NCI-H2227 treated with DMSO at 0.1 percent for 48 hours (cell line): Measurements from ENCODE around the gene TNRC6A.
A peak's percentile ranks its signal among the peaks of the same experiment; 100 is the strongest.
"Not testable (repeated sequence)": the region's sequence is repeated elsewhere in the genome, so short reads cannot be mapped to it uniquely, and the experiment has no call there.

Source experiments
- DNase-seq: peaks from one replicate; lab custom pipeline; 2025; lab: John Stamatoyannopoulos, UW

The TNRC6A gene

DNA sequence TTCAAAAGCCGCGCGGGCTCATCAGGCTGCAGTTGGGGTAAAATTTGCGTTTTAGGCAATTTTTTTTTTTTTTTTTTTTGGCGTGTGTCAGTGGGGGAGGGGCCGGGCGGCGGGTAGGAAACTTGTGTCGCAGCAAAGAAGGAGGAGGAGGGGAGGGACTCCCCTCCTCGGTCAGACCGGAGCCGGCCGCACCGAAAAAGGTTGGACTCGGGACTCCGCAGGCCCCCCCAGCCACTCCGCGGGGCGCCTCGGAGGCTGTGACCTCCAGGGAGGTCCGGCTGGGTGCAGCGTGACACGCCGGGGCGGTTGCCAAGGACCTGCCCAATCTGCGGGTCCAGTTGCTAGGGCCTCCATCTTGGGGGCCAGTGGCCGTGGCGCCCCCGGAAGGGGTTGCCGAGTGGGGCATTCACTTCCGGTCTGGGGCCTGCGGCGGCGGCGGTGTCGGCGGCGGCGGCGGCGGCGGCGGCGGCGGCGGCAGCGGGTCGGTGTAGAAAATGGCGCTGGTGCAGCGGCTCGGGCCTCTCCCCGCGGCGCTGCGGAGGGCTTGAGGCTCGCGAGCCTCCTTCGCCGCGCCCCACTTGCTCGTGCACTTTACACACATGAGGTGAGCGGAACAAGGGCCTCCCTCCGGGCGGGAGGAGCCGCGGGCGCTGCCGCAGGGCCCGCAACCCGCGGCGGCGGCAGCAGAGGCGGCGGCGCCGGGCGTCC lies at the start of gene TNRC6A:
Gene TNRC6A (plus strand): TSS at position 409 of the 708 bp plus-strand sequence. CDS start 191 bp downstream, at position 600.
- peak; percentile 93 for DNase-seq

DNA sequence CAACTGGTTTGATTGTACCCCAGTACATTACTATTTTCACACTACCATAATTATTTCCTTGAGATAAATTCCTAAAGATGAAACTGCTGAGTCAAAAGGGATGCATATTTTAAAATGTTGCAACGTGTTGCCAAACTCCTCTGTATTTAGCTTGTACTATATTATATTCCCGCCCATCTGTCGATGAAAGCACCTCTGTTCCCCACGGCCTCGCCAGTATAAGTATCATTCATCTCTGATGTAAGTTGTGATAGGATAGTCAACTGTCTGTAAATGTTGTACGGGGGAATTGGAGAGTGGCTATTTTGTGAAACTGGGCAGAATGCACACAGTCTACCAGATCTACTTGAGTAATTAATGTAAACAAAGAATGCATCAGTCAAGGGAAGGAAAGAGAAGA lies 47.7 kb upstream of the TNRC6A start:
- DNase-seq: no peak

DNA sequence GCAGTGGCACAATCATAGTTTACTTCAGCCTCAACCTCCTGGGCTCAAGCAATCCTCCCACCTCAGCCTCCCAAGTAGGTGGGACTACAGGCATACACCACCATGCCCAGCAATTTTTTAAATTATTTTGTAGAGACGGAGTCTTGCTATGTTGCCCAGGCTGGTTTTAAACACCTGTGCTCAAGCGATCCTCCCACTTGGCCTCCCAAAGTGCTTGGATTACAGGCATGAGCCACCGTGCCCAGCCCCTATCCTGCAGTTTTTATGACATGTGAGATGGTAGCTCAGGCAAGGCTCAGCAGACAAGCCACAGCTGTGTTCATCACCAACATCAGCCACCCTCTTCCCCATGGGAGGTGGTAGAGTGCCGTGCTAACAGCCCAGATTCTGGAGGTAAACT lies 46.2 kb upstream of the TNRC6A start:
- DNase-seq: no peak

DNA sequence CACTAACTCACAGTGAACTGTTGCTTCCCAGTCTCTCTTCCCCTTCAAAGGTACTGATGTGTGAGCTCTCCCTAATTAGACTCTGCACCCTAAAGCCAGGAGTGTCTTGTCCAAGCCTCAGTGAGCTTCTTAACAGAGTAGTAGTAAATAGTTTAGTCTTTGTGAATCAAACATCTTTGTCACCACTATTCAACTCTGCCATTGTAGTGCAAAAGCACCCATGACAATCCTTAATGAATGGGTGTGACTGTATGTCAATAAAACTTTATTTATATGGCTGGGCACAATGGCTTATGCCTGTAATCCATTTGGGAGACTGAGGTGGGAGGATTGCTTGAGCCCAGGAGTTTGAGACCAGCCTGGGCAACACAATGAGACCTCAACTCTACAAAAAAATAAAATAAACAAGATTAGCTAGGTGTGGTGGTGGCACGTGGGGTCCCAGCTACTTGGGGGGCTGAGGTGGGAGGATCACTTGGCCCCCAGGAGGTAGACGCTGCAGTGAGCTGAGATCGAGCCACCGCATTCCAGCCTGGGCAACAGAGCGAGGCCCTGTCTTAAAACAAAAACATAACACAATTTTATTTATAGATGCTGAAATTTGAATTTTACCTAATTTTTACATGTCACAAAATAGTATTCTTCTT lies 45.5 kb upstream of the TNRC6A start:
- DNase-seq: no peak

DNA sequence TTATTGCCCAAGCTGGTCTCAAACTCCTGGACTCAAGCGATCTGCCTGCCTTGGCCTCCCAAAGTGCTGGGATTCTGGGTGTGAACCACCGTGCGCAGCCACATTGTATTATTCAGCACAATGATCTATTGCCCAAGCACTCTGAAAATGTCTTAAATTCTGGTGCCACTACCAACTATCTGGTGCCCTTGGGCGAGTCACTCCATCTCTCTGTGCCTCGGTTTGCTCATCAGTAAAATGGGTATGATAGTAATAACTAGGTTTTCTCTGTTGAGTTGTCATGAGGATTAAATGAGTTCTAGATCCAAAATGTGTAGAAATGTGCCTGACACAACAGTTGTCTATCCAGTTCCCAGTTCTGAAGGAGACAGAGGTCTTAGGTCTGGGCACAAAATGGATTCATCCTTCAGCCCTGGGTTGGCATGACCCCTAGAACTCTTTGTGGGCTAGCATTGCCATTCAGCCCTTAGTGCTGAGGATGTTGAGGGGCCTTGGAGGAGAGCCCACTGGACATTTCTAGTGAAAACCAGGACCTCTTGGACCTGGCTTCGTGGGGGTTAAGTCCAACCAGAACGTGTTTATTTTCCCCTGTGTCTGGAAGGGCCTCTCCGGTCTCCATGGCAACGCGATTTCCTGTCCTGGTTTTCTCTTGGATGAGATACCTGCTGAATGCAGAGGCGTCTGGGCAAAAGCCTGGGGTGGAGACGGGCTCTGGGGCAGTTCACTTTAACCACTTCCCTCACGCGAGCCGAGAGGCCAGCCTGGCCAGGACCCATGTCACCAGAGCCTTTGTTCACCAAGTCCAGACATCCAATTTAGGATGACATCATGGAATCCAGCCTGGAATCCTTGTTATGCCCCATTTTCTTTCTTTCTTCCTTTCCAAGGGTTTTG lies 43.7 kb upstream of the TNRC6A start:
- peak; percentile 84 for DNase-seq

DNA sequence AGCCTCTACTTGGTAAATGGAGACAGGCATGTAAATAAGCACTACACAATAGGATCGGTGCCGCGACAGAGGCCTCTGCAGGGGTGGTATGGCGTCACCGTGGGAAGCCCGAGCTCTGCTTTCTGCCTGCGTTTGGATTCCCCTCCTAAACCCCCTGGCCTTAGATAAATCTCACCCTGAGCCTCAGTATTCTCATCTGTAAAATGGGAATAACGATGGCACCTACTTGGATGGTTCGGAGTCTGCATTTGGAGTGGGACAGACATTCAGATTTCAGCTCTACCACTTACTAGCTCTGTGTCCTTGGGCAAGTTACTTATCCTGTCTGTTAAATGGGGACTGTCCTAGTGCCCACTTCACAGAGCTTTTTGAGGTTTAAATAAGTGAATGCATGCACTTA lies 42.8 kb upstream of the TNRC6A start:
- no peak for DNase-seq

DNA sequence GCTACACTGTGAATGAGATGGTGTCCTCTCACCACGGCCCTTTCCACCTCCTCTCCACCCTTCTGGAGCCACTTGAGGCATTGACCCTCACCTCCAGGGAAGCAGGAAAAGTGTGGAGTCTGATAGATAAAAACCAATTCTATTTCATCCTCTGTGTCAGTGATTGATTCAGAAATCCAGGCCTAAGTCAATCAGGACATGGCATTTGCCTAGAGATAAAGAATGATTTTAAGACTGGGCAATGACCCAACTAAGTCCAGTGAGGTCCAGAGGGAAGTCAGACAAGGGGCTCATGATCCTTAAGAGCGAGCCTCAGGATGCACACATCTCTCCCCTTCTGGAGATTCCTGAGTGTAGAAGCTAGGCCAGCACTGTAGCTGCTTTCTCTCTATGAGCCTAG lies 41.1 kb upstream of the TNRC6A start:
- no peak for DNase-seq

DNA sequence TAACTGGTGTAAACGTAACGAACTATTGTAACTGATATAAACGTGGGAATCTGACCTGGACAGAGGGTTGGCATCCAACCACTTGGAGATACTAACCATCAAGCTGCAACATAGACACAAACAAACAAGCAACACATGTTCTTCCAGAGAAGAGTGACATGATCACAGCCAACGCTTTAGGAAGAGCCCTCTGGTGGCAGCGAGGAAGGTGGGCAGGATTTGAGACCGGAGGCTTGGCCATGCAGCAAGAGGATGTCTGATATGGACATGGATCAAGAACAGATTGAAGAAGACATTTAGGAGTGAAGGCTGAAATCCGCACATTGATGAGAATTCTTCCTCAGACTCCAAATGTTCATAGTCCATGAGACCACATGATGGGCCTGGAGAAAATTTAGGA lies 40.3 kb upstream of the TNRC6A start:
- DNase-seq: peak; percentile 72

DNA sequence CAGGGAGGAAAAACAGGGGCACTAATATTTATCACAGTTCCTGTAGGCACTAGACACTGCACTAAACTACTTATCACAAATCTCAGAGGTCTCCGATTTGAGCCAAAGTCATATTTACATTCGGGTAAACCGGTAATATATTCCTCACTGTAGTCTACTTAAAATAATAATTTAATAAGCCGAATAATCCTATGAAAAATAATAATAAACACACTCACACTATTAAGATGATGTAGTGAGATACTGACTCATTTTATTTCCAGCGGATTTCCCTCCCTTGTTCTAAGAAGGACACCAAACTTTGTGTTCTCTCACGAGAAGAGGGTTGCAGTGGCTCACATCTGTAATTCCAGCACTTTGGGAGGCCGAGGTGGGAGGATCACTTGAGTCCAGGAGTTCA lies 36.6 kb upstream of the TNRC6A start:
- DNase-seq: no peak

DNA sequence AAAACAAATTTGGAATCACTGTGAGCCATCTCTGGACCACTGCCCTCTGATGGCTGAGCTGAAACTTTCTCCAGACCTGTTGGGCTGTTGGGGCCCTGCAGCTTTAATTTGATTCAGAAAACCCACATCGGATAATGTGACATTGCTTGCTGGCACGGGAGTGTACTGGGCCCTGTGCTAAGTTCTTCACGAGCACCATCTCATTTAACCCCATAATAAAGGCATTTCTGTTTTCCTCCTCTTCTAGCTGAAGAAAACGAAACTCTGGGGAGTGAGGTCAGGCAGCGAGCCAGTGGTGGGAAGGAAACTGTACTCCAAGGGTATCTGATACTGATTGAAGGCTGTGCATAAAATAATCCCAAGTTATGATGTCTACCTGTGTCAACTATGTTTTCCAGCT lies 34.5 kb upstream of the TNRC6A start:
- no peak for DNase-seq

DNA sequence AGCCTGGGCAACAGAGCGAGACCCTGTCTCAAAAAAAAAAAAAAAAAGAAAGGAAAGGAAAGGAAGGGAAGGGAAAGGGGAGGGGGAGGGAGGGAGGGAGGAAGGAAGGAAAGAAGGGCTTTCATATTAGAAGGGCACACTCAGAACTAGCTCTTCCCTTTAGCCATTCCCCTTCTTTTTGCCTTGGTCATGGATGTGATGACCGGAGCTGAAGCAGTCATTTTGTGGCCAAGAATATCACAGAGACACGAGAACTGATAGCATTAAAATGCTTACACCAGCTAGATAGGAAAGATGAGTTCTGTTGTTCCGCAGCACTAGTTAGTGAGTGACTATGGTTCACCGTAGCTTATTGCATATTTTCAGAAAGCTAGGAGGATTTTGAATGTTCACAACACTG lies 32.8 kb upstream of the TNRC6A start:
- no peak for DNase-seq

DNA sequence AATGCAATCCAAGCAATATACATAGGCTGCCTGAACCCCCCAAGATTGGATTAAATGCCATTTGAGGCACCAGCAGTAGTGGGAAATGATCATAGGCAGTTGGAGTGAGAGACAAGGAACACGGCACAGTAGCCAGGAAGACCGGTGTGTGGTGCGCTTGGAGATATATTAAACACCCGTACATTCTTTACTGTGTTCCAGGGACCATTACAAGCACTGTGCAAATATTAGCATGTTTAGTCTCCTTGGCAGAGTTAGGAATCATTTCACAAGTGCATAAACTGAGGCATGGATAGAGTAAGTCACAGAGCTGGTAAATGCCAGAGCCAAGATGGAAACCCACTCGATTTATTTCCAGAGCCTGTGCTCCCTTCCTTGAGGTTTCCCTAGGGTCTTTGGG lies 31.1 kb upstream of the TNRC6A start:
- no peak for DNase-seq

DNA sequence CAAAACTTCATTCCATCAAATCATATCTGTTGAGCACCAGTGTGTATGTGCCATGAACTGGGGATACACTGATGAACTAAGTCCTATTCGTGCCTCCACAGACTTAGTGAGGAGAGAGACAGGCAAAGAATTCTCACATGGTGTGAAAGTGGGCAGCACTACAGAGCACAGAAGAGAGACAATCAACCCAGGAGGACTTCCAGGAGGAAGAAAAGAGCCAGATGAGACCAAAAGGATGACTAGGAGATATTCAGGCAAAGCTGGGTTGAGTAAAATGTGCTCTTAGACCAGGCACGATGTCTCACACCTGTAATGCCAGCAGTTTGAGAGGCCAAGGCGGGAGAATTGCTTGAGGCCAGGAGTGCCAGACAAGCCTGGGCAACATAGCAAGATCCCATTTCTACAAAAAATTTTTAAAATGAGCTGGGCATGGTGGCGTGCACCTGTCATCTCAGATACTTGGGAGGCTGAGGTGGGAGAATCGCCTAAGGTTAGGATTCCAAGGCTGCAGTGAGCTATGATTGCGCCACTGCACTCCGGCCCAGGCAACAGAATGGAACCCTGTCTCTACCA lies 30.2 kb upstream of the TNRC6A start:
- DNase-seq: no peak

DNA sequence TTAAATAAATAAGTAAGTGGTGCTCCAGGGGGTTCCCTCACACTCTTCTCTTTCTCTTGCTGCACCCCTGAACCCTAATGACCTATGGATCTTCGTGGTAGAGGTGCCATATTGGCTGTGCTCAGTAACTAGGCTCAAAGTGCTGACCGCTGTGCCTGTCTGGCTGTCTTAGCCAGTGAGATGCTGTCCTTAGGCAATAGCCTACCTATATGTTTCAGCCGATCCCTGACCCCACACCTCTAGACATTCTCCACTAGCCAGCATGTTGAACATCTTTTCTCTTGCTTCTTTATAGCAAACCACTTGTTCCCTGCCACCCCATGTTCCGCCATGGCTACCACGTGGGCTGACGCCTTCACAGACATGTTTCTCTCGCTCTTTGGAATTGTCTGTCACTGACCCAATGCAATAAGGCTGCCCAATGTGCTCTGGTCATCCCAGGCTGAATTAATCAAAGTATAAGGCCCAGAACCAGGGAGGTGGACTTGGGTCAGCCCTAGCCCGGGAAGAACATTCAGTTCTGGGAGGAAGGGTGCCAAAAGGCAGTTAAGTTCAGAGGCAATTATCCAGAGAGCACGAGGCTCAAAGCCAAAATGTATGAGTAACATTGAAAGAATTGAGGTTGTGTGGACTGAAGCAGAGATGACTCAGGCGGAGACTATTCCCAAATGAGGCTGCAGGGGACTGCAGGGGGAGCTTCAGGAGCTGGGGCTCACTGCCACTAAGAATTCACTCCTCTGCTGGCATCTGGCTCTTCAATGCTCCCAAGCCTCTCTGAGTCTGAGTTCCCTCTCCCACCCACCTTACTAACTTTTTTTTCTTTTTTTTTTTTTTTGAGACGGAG lies 28.7 kb upstream of the TNRC6A start:
- no peak for DNase-seq

DNA sequence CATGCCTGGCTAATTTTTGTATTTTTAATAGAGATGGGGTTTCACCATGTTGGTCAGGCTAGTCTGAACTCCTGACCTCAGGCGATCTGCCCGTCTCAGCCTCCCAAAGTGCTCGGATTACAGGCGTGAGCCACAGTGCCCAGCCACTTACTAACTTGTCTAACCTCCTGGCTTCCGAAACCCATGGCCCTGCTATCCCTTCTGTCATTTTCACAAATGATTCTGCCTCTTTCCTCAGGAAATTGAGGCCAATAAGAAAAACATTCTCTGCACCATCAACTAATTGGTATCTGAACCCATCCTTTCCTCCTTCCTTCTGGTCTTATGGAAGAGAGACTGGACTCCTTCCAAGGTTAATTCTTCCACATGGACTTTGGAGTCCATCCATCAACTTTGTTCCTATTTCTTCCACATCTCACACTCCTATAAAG lies 27.9 kb upstream of the TNRC6A start:
- DNase-seq: no peak

DNA sequence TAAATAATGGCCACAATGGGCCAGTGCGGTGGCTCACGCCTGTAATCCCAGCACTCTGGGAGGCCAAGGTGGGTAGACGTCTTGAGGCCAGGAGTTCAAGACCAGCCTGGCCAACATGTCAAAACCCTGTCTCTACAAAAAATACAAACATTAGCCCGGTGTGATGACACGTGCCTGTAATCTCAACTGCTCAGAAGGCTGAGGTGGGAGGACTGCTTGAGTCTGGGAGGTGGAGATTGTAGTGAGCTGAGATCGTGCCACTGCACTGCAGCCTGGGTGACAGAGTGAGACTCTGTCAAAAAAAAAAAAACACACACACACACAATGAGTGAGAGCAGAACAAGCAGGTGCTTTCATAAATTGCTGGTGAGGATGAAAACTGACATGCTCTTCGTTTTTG lies 21.7 kb upstream of the TNRC6A start:
- DNase-seq: not testable (repeated sequence)

DNA sequence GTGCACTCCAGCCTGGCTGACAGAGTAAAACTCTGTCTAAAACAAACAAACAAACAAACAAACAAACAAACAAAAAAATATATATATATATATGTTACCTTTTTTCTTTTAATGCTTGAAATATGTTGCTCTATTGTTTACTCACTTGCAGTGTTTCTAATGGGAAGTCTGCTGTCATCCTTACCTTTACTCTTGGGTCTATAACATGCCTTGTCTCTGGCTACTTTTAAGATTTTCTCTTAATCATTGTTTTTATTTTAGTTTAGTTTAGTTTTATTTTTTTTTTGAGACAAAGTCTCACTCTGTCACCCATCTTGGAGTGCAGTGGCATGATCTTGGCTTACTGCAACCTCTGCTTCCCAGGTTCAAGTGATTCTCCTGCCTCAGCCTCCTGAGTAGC lies 16.1 kb upstream of the TNRC6A start:
- DNase-seq: no peak

DNA sequence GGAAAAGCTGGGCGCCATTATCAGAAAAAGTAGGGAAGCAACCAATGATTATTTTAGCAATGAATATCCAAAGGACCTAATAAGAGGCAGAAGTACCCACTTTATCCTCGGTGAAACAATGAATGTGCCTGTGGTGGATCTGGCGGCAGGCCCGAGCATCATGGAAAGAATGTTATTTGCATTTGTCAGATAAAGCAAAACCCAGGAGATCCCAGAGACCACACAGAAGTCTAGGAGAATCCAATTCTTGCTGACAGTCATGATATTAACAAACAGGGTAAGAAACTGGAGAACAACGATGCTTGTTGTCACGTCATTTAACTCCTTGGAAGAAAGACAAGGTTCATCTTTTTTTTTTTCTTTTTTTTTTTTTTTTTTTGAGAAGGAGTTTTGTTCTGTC lies 12.0 kb upstream of the TNRC6A start:
- no peak for DNase-seq

DNA sequence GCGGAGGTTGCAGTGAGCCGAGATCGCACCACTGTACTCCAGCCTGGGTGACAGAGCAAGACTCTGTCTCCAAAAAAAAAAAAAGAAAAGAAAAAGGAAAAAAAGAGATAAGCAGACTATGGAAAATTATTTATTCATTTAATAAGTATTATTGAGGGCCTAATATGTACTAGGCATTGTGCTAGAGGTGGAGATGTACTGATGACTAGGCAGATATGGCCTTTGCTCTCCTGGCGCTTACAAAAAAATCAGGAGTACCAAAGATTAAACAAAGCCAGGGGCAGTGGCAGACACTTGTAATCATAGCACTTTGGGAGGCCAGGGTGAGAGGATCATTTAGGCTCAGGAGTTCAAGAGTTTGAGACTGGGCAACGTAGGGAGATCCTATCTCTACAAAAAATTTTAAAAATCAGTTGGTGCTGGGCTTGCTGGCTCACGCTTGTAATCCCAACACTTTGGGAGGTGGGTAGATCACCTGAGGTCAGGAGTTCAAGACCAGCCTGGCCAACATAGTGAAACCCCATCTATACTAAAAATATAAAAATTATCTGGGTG lies 10.4 kb upstream of the TNRC6A start:
- DNase-seq: no peak

DNA sequence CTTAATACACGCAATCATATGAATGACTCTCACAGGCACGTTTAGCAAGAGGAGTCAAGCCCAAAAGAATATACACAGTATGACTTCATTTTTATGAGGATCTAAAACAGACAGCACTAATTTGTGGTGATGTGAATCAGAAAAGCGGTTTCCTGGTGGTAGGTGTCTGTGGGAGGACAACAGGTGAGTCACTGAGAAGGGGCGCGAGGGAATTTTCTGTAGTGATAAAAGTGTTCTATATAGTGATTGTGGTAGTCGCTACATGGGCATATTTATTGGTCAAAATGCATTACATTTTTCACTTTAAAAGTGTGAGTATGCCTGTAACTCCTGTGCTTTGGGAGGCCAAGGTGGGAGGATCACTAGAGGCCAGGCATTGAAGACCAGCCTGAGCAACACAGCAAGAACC lies 7.6 kb upstream of the TNRC6A start:
- DNase-seq: no peak

DNA sequence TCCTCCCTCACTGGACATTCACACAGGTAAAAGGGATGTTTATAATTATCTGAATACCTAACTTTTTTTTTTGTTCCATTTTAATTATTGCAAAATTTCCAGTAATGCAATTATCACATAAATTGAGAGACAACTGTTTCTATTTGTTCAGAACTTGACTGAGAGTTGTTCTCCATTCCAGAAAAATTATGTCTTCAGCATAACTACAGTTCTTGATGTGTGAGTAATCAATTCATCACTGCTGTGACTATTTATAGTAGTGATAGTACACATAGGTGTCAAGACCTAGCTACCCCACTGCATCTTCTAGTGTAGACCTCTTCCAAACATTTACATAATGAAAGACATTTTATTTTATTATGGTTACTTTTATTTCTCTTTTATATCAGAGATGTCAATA lies 5.8 kb upstream of the TNRC6A start:
- DNase-seq: no peak
